ENCODE measurements around the gene MKI67.
"Not testable (repeated sequence)": the region's sequence is repeated elsewhere in the genome, so short reads cannot be mapped to it uniquely, and the experiment has no call there.

Gene MKI67

DNA sequence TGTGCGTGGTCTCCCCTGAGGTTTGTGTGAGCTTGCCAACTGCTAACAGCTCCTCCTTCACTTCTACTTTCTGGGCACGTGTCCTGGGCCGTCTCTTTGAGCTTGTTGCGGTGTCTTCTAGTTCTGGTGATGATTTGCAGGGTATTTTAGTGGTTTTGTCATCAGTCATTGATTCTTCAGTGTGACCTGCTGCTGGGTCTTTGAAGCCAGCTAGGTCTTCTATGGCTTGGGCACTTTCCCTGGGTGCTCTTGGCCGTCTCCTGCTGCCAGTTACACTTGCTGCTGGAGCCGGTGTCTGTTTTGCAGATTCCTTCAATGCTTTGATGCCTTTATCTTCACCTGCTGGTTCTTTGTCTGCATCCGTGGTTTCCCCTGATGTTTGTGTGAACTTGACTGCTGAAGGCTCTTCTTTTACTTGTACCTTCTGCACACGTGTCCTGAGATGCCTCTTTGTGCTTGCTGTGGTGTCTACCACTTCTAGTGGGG is 23.0 kb downstream of the MKI67 start:
- DNase-seq (ENCODE audit: low spot score): no peak

DNA sequence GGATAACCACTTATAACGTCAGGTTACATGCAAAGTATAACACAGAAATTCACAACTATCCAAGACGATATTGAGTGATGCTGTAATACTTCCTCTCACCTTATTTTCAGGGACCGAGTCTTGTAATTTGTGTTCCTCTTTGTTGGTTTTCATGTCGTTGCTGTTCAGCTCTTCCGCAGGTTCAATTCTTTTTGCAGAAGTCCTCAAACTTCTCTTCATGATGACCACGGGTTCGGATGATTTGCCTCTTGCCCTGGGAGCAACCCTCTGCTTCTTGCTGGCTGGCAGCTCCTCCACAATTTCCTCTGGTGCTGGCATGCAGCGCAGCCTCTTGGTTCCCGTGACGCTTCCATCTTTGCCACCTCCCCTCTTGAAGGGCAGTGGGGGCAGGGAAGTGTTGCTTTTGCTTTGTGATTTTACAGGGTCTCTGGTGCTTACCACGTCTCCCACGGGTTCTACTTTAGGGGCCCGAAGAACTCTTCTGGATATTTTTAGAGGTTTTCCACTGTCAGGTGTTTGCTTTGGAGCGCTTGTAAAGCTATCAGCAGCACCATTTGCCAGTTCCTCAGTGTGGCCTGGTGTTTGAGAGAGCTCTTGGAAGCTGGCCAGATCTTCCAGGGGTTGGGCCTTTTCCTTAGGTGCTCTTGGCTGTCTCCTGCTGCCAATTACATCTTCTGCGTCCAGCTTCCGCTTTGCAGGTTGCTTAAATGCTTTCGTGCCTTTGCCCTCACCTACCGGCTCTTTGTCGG is 23.6 kb downstream of the MKI67 start:
- DNase-seq (ENCODE audit: low spot score): no peak

DNA sequence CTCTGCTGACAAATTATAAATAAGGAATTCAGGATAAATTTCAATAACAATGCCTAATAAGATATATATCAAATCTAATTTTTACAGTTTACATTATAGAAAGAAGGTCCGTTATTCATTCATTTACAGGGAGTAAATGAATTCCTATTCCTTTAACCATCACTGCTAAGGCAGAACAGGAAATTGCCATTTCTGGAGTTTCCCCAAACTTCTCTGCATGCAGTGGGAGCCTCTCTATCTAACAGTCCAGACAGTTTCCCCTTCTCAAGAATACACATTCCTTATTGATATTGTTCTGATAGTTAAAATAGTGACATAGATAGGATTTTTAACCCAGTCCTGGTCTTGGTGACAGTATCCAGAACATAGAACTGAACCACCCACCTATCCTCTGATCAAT is 24.3 kb downstream of the MKI67 start:
- no peak for DNase-seq (ENCODE audit: low spot score)

DNA sequence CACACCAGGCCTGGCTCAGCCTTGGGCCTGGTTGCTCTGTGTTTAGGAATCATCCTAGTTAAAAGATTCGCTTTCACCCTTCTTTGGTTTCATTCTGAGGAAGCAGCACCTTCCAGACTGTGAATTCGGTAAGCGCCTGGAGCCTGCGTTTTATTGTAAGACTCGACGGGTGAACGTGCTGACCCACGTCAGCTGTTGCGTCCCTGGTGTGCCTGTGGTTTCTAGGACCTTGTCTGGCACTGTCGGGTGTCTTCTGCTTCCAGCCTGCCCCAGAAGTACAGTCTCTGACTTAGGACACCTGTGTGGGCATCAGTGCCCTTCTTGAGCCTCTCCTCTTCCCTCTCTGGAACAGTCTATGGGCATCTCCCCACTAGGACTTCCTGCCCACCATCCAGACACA is 26.3 kb downstream of the MKI67 start:
- no peak for DNase-seq (ENCODE audit: low spot score)

DNA sequence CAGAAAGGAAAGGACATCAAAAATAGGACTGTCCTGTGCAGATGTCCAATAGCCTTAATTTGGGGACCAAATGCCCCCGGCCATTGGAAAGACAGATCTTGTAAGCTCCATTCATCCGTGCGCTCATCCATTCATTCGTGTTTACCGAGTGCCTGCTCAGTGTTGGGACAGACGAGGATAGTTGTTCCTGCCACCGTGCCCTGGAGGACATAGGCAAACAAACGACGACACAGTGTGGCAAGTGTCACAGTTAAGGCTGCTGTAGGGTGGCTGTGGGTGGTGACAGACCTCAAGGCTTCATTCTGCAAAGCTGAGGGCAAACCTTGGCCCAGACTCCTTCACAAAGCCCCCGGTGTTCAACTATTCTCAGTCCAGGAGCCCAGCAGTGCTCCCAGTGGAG is 27.6 kb downstream of the MKI67 start:
- DNase-seq (ENCODE audit: low spot score): no peak

DNA sequence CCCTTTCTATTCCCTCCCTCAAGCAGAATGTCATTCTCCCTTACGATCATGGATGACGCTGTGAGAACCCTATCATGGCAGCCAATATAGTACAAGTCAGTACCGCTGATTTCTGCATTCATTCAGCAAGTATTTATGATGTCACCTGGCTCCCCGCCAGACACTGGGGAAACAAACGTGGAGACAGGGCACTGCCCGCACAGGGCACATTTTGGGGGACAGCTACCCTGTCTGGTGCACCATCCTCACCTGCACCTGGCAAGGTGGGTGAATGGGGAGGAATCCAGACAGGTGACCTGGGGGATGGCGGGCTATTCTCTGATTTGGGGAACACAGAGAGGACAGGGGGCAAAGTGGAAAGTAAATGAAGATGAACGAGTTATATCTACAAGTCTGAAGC is 28.4 kb downstream of the MKI67 start:
- no peak for DNase-seq (ENCODE audit: low spot score)

DNA sequence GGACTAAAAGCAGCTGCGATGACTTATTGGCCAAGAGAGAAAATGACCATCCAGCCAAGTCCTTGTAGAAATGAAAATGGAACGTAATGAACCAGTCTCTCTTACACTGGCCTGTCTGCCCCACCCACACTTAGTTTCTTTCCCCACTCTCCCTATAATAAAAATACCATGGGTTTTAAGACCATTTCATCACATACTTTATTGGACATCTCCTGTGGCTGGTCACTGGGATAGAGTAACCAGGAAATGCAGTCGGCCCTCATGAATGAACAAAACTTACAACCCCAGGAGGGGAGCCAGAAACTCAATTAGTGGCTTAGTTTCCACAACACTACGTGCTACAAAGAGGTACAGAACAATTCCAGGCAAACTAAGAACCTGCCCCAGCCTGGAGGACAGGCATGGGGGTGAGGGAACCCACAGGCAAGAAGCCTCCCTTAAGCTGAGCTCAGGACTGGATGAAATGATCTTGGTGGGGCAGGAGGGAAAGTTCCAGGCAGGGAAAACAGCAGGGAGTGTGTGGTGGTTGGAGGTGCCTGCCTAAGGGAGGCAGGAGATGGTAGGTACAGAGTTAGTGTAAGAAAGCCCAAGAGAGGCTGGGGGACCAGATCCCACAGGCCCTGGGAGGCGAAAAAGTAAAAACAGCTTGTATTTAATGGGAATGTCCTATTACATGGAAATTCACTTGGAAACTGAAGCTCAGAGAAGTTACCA is 29.6 kb downstream of the MKI67 start:
- DNase-seq (ENCODE audit: low spot score): no peak

DNA sequence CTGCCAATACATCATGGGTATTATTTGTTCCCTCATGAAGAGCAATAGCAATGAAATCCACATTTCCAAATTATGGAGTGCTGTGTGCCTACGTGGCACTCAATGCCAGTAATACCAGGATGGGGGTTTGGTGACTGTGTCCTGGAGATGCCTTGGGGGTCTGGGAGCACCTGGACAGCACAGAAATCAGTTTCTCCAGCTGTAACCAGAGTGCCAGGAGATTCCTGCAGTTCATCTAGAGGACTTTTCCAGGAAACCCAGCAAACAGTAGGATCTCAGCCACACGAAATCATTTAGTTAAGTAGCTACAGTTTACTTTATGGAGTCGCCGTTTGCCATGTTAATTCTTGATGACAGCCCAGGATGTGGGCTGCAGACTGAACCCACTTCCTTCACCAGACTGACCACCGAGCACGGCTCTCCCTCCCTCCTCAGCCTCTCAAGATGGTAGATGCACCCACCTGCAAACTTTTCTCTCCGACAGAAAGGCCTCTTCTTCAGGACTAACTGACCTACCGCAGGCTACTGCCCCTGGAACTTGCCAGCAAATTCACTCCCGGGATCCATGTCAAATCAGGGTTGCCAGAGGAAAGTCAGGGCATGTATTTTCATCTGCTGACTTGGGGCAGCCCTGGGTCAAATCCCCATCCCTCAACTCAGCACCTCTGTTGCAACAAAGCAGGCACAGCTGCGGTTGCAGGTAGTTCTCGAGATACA is 30.3 kb downstream of the MKI67 start:
- no peak for DNase-seq (ENCODE audit: low spot score)

DNA sequence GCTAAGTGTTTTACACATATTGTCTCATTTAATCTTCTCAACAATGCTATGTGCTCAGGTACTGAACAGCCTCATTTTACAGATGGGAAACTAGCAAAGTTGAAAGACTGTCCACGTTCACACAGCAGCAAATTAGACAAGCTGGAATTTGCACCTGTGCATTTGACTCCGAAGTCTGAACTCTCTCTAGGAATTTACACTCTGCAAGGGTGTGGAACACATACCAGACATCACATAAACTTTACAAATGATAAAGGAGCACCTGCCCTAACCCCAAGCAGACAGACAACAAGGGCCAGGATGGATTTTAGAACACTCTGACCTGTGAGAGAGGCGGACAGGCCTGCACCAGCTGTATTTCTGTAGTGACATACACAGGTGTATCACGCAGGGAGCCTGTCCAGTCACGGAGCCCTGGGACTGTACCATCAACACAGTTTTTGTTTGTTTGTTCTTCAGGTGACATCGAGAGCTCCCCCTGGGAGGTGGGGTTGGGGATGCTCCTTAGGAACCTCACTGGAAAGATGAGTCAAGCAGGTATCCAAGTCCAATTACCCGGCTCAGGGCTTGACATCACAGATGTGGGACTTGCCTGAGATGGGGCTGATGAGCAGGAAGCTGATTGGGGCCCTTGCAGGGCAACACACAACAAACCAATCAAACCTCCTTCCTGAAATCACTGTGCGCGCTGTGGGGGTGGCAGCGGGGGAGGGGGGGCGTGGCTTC is 31.0 kb downstream of the MKI67 start:
- no peak for DNase-seq (ENCODE audit: low spot score)

DNA sequence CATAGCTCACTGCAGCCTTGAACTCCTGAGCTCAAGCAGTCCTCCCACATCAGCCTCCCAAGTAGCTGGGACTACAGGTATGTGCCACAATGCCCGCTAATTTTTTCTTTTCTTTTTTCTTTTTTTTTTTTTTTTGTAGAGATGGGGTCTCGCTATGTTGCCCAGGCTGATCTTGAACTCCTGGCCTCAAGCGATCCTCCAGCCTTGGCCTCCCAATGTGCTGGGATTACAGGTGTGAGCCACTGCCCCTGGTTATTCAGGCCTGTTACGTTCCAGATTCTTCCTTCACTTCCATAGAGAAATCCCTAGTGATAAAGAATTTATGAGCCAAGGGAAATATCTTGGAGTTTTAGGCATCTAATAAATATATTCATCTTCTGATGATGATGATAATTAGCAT is 31.6 kb downstream of the MKI67 start:
- DNase-seq (ENCODE audit: low spot score): not testable (repeated sequence)

DNA sequence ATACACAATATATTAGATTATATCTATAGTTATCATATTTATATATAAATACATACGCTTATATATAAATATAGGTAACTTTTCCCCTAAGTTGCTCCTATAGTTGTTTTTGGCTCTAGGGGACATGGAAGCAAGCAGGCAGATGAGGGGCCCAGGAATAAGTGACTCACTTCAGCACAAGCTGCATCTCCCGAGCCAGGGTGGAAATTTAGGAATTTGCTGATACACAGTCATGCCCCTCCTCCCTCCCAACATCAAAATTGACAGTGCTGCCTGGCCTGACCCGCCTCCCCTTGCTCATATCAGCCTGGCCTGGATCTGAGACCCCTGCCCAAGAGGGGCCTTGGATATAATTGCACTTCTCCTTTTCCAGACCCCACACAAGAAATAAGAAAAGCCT is 33.8 kb downstream of the MKI67 start:
- no peak for DNase-seq (ENCODE audit: low spot score)

DNA sequence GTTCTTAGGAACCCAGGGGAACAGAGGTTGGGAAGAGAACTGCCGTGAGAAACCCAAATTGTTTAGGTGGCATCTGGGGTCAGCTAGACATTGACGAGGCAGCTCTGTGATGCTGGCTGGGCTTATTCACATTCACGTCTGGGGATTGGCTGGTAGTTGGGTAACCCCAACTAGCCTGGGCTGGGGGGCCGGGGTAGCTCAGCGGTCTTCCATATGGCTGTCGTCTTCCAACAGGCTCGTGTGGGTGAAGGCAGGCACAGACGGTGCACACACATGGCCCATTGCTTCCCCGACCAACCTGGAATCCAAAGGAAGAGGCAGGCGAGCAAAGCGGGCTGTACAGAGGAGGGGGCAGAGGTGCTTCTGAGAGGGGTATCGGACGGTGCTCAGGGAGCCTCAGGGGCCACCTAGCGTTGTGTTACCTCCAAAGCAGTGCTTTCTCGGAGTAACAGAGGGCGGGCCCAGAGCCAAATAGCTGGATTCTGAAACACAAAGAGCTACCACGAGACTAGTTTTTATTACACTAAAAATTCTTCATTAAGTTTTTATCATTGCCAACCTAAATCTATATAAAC is 34.5 kb downstream of the MKI67 start:
- no peak for DNase-seq (ENCODE audit: low spot score)

DNA sequence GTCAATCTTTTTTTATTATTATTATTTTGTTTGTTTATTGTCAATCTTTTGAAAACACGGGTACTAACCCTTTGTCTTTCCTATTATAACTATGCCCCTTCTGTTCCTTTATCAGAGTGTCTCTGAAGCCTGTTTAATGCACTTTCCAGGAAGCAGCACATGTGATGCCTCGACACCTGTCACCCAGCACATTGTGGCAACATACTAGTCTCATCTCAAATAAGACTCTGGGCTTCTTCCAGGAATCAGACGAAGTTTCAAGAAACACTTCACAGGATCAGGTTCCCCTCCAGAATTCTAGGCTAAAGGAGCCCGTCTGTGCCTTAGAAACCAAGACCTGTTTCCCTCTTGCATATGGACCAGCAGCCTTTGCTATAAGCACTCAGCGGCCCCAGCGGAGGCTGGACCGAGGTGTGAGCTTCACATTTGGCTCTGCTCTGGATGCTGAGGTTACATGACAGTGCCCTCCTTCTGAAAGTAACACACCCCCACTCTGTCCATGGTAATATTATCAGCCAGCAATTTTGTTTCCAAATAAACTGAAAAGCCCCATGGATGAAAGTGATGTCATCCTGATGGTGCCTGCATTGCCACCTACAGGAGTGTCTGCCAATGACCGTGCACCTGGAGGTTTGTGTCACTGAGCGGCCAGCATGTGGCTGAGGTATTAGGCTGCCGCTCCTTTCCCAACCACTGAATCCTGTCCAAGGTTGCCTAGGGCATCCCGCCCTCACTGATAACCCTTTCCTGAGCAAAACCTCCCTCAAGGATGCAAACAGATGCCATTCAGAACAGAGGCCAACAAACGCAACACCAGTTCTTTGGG is 38.1 kb downstream of the MKI67 start:
- DNase-seq (ENCODE audit: low spot score): peak; percentile 26

DNA sequence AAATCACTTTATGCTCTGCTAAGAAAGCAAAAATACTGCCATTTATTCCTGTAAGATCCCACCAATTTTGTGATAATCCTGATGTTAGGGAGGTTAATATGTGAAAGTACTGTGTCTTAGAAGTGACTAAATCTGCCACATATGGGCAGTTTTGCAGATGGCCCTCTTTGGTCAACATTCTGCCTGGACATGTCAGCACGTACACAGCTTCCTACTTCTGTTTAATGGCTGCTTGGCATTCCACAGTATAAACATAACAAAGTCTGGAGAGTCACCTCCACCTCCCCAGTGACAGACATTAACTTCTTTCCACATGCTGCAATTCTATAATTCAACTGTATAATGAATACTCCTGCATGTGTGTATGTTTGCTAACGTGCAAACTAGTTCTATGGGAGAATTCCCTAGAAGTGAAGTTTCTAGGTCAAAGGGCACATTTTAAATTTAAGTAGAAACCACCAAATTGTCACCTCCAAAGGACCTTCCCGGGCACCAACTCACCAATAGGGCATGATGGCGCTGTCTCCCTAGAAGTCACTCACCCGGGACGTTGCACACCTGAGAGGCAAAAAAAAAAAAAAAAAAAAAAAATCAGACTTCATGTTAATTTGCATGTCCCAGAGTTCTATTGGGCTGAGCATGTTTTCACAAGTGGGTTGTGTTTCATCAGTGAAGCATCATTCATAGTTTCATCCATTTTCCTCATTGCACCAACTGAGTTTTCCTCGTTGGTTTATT is 38.9 kb downstream of the MKI67 start:
- no peak for DNase-seq (ENCODE audit: low spot score)

DNA sequence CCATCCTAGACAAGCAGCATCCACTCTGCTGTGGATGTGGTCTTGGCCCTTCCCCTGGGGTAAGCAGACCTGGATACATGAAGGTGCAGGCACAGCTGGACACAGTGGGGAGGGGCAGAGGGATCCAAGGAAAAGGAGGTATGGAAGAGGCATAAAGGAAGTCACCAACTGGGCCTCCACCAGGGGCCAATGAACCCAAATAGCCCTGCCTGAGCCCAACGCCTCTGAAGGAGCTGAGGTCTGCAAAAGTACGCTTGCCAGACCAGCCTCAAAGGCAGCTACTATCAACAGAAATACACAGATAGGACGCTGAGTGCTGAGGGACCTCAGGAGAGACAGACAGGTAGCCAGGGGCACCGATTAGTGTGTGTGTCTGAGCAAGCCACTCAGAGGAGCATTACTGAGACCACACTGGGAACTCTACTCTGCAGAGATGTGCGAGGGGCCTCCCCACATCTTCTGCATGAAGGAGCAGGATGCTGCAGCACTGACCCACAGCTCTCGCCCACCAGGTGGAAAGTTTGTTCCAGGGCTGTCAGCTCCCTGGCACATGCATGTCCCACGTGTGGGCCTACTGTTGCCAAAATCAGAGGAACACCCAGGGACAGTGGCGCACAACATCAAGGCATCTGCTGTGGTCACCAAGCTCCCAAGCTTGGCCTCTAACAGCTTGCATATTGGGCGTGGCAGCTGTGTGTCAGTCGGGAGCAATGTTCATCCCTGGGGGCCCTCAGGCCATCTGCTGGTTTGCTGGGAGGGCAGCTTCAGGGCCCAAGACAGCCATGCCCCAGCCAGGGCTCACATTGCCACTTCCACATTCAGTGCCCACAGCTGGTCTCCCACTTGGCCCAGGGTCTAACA is 40.0 kb downstream of the MKI67 start:
- DNase-seq (ENCODE audit: low spot score): no peak

DNA sequence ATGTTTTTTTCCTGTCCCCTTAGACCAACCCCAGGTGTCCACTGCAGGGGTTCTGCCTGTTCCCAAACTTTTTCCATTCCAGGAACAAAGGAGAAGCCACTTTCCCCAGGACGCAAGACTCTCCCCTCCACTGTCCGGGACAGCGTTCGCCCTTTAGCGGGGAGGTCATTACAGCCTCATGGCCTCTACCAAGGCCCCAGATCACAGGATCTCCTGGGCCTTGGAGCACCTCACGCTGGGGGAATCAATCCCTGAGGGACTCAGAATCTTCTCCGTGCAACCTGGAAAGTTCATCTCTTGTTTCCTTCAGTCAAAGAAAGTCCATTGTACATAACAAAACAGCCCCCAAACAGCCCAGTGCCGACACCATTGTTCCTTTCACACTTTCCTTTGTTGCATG is 41.2 kb downstream of the MKI67 start:
- DNase-seq (ENCODE audit: low spot score): no peak

DNA sequence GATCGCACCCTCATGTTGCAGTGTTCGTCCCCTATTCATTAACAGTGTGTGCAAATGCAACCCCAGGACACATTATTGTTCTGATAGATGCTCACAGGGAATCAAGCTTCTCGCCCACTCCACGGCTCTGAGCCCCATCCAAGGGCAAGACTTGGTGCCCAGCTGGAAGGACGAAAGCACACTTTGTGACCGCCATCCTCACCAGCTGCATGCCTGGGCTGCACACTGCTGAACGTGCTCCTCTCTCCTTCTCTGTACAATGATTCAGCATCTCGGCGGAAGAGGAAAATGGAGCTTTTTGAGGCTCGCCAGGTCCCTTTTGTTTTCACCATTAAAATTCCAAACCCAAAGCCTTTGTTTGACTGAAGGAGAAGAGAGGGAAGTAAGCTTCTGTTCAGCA is 41.9 kb downstream of the MKI67 start:
- DNase-seq (ENCODE audit: low spot score): no peak

DNA sequence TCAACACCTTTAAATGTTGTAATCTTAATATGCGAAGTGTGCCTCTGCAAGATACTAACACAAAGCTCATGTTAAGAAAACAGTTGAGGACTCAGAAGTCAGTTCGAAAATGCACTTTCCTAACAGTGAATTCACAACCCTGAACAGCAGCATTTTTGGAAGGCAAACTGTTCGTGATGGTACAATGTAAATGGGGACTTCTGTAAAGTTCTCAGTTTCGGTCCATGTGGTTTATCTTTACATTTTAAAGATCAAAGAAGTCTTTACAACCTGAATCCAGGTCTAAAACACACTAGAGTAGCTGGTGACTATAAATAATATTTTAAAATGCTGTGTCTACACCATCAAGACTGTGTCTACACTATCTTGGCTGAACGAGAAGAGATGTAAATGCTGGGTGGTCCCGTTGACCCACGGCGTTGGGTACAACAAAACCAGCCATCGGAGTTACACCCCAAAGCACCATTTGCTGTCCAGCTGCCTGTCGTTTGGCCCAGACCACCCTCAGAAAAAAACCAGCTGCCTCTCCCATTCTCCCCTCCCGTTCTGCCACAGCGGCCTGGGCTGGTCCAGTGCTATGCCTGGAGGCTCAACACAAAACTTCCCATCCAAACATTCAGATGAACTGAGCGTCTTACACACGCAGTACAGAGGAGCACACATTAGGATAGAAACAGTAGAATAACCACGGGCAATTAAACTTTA is 42.9 kb downstream of the MKI67 start:
- no peak for DNase-seq (ENCODE audit: low spot score)

DNA sequence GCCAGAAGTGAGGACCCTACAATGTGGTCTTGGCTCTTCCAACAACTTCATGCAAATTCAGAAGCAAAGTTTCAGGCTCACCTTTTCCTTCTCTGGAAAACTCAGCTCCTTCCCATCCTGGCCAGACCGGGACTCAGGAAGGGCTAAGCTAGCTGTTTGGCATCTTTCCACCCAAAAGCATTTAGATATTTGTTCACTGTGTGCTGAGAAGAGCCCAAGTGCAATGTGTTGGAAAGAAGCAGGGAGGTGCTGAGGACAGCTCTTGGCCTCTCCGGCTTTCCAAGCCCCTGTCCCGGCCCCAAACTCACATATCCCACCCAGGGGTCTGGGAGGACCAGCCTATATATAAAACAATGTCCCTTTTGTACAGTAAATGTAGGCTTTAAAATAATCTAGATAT is 44.5 kb downstream of the MKI67 start:
- no peak for DNase-seq (ENCODE audit: low spot score)

Measured in HuH-7 (cell line).